GM18868 (cell line): ENCODE results near the gene MUCL3.
"Not testable (repeated sequence)": the region's sequence is repeated elsewhere in the genome, so short reads cannot be mapped to it uniquely, and the experiment has no call there.

Source experiments
- ATAC-seq: cut with Tn5 transposase; IDR thresholded peaks from one replicate; pipeline ENCODE4 v1.9.1; 2021; ENCODE audit warnings: mild to moderate bottlenecking, moderate library complexity; ENCODE audit not compliant: unreplicated experiment

Gene MUCL3

GRCh38 chr6:30979141-30979540, 38.4 kb downstream of the MUCL3 start:
- no peak for ATAC-seq

- no peak for ATAC-seq
Measured at GRCh38 chr6:30979690-30980089, 38.9 kb downstream of the MUCL3 start.

GRCh38 chr6:30981942-30982772, 41.4 kb downstream of the MUCL3 start:
- ATAC-seq = no peak

- no peak for ATAC-seq
Measured at GRCh38 chr6:30983439-30983838, 42.7 kb downstream of the MUCL3 start, which contains the start of gene MUC21. MUC21 (plus strand) TSS chr6:30983718; CDS start chr6:30983959, 241 bp downstream.

- no peak for ATAC-seq
Measured at GRCh38 chr6:30985490-30985889, 44.7 kb downstream of the MUCL3 start.

- ATAC-seq = no peak
Measured at GRCh38 chr6:30987304-30987703, 46.5 kb downstream of the MUCL3 start.

- ATAC-seq = no peak
Measured at GRCh38 chr6:30988209-30988825, 47.5 kb downstream of the MUCL3 start.

GRCh38 chr6:30990422-30991086, 49.8 kb downstream of the MUCL3 start:
- no peak for ATAC-seq

- no peak for ATAC-seq
Measured at GRCh38 chr6:30991891-30992290, 51.1 kb downstream of the MUCL3 start.

- no peak for ATAC-seq
Measured at GRCh38 chr6:30997301-30997700, 56.5 kb downstream of the MUCL3 start.

GRCh38 chr6:30998785-30999184, 58.0 kb downstream of the MUCL3 start:
- no peak for ATAC-seq

GRCh38 chr6:31000067-31000860, 59.5 kb downstream of the MUCL3 start:
- not testable (repeated sequence) for ATAC-seq

- ATAC-seq = no peak
Measured at GRCh38 chr6:31001281-31001888, 60.6 kb downstream of the MUCL3 start.

GRCh38 chr6:31002471-31002870, 61.7 kb downstream of the MUCL3 start:
- ATAC-seq = no peak
